Endothelial cell (in vitro differentiated cells): ENCODE data around the gene JCHAIN. TPM values are rescaled to one million over a fixed set of nuclear protein-coding genes. Genes with fewer than 3 reads are reported as not detected.

Source experiments
- DNase-seq: peaks from one replicate; pipeline ENCODE4 v3.0.0; 2021; ENCODE audit warnings: low spot score
- H3K27ac Mint-ChIP-seq: one replicate; pipeline ENCODE4 v1.8.0; 2021; ENCODE audit warnings: mixed read lengths, inconsistent platforms; ENCODE audit not compliant: unreplicated experiment
- H3K27me3 Mint-ChIP-seq: one replicate; pipeline ENCODE4 v1.8.0; 2021; ENCODE audit warnings: mild to moderate bottlenecking, moderate library complexity, mixed read lengths, inconsistent platforms; ENCODE audit not compliant: unreplicated experiment
- H3K36me3 Mint-ChIP-seq: one replicate; pipeline ENCODE4 v1.8.0; 2021; ENCODE audit warnings: mild to moderate bottlenecking, low read depth, mixed read lengths, inconsistent platforms; ENCODE audit not compliant: unreplicated experiment
- H3K4me1 Mint-ChIP-seq: one replicate; pipeline ENCODE4 v1.8.0; 2021; ENCODE audit warnings: mild to moderate bottlenecking, mixed read lengths, inconsistent platforms; ENCODE audit not compliant: unreplicated experiment
- H3K4me3 Mint-ChIP-seq: one replicate; pipeline ENCODE4 v1.8.0; 2021; ENCODE audit warnings: mild to moderate bottlenecking, mixed read lengths, inconsistent platforms; ENCODE audit not compliant: unreplicated experiment
- H3K9me3 Mint-ChIP-seq: one replicate; pipeline ENCODE4 v1.8.0; 2021; ENCODE audit warnings: mixed read lengths, inconsistent platforms; ENCODE audit not compliant: unreplicated experiment
- total RNA-seq: library from RNA; stranded (reverse); fragmentation: NEBNext Ultra II Directional; extraction: Animal tissue kit (Norgen Biotek cat#: 25700); gene quantifications from one replicate; pipeline ENCODE4 v1.2.1, GENCODE V29; 2021; ENCODE audit not compliant: unreplicated experiment
- TF ChIP-seq, protein P1 (sequence below): fragments of 200-600 bp; sonication (generic); IDR thresholded peaks from one replicate; pipeline ENCODE4 v1.5.0; 2021; ENCODE audit warnings: antibody characterized with exemption; ENCODE audit not compliant: unreplicated experiment

The JCHAIN gene
- total RNA-seq, 1 donor from 2014 or later = not detected

DNA sequence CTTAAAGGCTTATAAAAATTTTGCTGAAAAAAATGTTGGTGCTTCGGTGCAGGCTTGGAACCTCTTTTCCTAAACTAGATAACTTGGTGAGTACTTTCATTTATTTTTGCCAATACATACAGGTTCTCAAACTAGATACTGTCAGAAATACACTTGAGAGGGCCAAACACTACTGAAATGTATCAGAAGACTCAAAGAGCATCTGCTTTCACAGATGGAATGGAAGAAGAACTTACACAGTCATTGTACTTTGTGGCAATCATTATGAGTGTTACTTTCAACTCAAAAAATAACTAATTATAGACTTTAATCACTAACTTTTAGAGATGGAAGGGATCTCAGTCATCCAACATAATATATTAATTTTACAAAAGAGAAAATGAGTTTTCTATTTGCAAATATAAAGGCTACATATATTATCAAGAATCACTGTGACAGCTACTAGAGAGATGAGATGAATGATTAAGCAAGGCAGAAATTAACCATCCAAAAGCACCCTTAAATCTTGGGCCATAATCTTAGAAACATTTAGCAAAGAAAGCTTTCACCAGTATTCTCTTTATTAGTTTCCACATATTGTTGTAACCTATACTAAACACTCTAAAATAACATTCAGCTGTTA lies 36.7 kb downstream of the JCHAIN start:
- Mint-ChIP-seq H3K4me1 (no peaks in the 10 kb centered on the region), H3K36me3 (no peaks in the 10 kb centered on the region), H3K27ac (no peak overlapping the region), H3K27me3 (peaks cover 1% of the 10 kb centered on the region), H3K4me3 (no peak overlapping the region), H3K9me3 (no peaks in the 10 kb centered on the region)
- no peak for DNase-seq
- TF ChIP-seq, protein P1, sequence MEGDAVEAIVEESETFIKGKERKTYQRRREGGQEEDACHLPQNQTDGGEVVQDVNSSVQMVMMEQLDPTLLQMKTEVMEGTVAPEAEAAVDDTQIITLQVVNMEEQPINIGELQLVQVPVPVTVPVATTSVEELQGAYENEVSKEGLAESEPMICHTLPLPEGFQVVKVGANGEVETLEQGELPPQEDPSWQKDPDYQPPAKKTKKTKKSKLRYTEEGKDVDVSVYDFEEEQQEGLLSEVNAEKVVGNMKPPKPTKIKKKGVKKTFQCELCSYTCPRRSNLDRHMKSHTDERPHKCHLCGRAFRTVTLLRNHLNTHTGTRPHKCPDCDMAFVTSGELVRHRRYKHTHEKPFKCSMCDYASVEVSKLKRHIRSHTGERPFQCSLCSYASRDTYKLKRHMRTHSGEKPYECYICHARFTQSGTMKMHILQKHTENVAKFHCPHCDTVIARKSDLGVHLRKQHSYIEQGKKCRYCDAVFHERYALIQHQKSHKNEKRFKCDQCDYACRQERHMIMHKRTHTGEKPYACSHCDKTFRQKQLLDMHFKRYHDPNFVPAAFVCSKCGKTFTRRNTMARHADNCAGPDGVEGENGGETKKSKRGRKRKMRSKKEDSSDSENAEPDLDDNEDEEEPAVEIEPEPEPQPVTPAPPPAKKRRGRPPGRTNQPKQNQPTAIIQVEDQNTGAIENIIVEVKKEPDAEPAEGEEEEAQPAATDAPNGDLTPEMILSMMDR = no peak

DNA sequence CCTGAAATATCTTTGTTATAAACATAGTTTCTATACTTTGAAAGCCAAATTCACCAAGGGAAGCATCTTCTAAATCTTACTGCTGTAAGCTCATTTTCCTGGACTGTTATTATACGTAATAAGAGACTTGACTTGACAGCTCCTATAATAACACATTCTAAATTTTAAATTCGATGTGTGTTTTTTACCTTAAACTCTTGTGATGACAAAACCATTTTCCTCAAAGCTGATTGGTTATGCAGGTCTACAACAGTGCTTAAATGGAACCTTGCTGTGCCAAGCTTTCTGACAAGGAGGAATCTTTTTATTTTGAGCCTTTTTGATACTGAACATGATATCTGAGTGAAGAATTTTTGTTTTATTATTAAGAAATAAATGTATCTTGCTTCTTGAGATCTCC lies 37.9 kb downstream of the JCHAIN start, which contains the start of gene ENAM:
Gene ENAM (plus strand): TSS at position 301 of the 400 bp plus-strand sequence. CDS start 757 bp downstream, outside the sequence.
- no peak for DNase-seq
- H3K4me1 Mint-ChIP-seq = no peaks in the 10 kb centered on the region
- H3K9me3 Mint-ChIP-seq = no peaks in the 10 kb centered on the region
- H3K4me3 Mint-ChIP-seq = no peak within 1 kb of the TSS
- no peak within 1 kb of the TSS for H3K27ac Mint-ChIP-seq
- no peaks in the 10 kb centered on the region for H3K36me3 Mint-ChIP-seq
- H3K27me3 Mint-ChIP-seq = peaks cover 1% of the 10 kb centered on the region
- TF ChIP-seq, protein P1 = no peak

DNA sequence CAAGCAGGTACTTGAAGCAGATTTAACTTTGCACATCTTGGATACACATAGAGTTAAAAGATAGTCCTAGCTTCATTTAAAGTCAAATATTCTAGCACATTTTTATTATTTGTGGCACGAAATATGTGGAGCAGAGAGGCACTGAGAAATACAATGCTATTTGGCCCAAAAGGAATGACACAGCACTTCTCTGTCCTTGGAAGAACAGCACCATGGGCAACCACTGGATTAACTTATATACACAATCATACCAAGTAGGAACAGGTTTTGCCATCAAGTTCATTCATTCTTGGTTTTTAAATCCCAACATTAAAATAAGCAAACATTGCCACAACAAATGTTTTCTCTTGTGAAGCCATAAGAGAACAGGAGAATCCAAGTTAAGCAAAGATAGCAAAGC lies 38.7 kb downstream of the JCHAIN start:
- DNase-seq = no peak
- Mint-ChIP-seq H3K9me3 (no peaks in the 10 kb centered on the region), H3K27me3 (peaks cover 1% of the 10 kb centered on the region), H3K36me3 (no peaks in the 10 kb centered on the region), H3K27ac (no peak overlapping the region), H3K4me1 (no peaks in the 10 kb centered on the region), H3K4me3 (no peak overlapping the region)
- TF ChIP-seq, protein P1 = no peak

DNA sequence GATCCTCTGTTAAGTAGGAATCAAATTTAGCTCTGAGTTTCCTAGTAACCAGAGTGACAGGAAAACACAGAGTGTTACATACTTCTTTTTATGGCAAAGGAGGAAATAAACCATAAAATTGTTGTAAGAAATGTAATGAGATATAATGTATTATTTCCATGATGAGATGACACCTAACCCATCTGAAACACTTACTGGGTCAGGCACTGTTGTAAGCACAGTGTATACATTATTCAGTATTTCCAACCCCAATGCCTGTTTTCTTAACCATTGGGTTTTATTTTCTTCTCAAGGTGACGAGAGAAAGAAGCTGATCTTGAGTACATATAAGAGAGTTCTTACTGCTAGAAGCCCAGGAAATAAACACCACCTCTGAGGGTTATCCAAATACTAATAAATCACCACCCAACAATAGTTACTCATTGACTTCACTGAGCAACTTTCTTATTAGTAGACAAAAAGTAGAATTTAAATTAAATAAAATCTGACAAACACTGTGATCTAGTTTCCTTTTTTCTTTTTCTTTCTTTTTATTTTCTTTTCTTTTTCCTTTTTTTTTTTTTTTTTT lies 42.0 kb downstream of the JCHAIN start:
- Mint-ChIP-seq H3K27me3 (peaks cover 1% of the 10 kb centered on the region), H3K36me3 (no peaks in the 10 kb centered on the region), H3K4me1 (no peaks in the 10 kb centered on the region), H3K27ac (no peak overlapping the region), H3K9me3 (no peaks in the 10 kb centered on the region), H3K4me3 (no peak overlapping the region)
- no peak for DNase-seq
- TF ChIP-seq, protein P1 = no peak

- H3K9me3 Mint-ChIP-seq = no peaks in the 10 kb centered on the region
- no peak for DNase-seq
- no peak overlapping the region for H3K27ac Mint-ChIP-seq
- no peaks in the 10 kb centered on the region for H3K4me1 Mint-ChIP-seq
- H3K4me3 Mint-ChIP-seq = no peak overlapping the region
- H3K36me3 Mint-ChIP-seq = no peaks in the 10 kb centered on the region
- H3K27me3 Mint-ChIP-seq = peaks cover 1% of the 10 kb centered on the region
- TF ChIP-seq, protein P1 = no peak
These were observed 43.0 kb downstream of the JCHAIN start for GRCh38 chr4:70623323-70623722.
